Renal cortical epithelial cell (primary cell): Measurements from ENCODE around the gene TXN2. TPM values are rescaled to one million over a fixed set of nuclear protein-coding genes. Genes with fewer than 3 reads are reported as not detected.

ENCODE experiments used
- DNase-seq: peaks from one replicate; pipeline ENCODE4 v3.0.0-alpha.2; 2011; ENCODE audit warnings: low read depth
- total RNA-seq: library from RNA; depleted of rRNA; stranded (reverse); fragments of >200 nt; gene quantifications from 2 replicates; pipeline ENCODE4 v1.2.3, GENCODE V29; 2014

The TXN2 gene
- total RNA-seq, 1 donor from 2014 or later, result 30.1 TPM

DNA sequence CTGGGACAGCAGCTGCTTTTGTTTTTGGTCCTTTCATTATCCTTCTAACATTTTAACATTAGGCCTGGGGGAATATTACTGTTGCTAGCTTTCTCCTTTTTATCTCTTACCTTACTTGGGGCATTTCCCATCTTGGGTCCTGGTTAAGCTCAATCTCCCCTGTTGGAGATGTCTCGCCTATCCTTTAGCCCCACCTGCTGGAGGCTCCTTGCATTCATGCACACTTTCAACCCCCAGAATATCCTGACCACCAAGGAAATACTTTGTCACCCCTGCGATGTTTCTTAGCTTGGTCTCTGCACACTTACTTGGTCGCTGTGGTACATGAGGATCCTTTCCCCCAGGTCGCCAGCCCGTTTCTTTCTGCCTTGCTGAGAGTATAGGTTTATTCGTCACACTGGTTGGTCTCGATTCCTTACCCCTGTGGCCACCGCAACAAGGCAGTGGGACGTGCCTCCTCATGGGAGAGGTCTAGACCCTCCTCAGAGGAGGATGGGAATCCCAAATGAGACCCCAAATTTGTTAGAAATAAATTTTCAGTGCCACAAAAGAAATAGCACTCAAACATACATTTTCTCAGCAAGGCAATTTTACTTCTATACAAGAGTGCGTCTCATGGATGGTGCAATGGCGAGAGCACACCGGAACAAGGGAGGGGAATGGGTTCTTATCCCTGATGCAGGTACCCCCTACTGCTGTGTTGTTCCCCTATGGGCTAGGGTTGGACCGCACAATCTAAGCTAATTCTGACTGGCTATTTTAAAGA is 5.4 kb upstream of the TXN2 start:
- peak; percentile 38 for DNase-seq

DNA sequence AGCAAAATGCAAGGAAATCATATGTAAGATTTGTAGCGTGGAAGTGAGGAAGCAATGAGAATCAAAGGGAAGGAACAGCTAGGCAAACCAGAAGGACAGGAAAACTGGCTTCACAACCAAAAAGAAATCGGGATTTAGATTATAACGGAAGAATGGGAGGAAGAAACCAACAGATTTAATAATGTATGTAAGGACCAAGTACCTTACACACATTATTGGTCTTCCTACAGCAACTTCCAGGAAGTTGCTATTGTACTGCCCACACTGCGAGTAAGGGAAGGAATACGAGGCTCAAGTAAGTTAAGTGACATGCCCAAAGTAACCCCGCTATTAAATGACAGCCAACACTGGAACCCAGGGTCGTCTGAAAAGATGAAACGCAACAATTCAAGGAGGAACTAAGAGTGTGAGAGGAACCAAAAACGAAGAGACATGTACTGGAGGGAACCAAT is 473 bp downstream of the TXN2 start:
- no peak for DNase-seq

- no peak for DNase-seq
Observed at GRCh38 chr22:36478966-36479365, 2.5 kb downstream of the TXN2 start.

DNA sequence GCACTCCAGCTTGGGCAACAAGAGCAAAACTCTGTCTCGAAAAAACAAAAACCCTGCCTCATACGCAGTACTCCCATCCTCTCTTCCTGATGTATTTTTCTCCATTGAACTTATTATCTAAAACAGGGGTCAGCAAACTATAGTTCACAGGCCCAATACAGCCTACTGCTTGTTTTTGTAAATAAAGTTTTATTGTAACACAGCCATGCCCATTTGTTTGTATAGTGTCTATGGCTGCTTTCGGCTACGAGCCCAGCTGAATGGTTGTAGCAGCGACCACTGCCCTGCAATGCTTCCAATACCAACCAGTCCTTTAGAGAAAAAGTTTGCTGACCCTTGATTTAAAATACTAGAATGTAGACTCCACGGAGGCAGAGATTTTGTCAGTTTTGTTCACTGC is 6.1 kb downstream of the TXN2 start:
- no peak for DNase-seq

DNA sequence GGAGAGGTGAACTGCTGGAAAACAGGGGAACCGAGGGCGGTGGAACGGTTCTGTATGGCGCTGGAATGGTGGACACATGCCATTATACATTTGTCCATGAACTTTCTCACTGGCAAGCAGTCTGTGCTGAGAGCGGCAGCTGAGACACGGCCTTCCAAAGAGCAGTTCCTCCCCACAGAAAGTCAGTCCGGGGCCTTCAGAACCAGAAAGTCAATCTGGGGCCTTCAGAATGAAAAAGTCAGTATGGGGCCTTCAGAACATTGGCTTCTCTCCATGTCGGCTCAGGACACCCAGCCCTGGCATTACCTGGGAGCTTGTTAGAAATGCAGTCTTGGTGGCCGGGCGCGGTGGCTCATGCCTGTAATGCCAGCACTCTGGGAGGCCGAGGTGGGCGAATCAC is 8.8 kb downstream of the TXN2 start:
- DNase-seq, result no peak

GRCh38 chr22:36471341-36471821 is 10.1 kb downstream of the TXN2 start:
- no peak for DNase-seq

DNA sequence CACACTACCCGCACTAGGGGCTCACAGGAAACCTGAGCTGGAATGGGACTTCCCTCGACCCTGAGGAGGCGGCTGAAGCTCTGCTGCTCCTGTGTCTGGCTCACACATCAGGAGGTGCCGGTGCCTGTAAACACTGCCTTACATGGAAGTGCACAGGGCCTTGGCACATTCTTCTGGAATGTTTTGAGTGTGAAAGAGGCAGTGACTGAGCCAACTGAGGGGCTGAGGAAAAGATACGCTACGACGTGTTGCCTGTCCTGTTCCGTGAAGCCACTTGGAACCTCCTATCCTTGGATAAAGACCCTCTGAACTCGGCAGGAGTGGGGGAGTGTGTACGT is 10.5 kb downstream of the TXN2 start:
- no peak for DNase-seq

DNA sequence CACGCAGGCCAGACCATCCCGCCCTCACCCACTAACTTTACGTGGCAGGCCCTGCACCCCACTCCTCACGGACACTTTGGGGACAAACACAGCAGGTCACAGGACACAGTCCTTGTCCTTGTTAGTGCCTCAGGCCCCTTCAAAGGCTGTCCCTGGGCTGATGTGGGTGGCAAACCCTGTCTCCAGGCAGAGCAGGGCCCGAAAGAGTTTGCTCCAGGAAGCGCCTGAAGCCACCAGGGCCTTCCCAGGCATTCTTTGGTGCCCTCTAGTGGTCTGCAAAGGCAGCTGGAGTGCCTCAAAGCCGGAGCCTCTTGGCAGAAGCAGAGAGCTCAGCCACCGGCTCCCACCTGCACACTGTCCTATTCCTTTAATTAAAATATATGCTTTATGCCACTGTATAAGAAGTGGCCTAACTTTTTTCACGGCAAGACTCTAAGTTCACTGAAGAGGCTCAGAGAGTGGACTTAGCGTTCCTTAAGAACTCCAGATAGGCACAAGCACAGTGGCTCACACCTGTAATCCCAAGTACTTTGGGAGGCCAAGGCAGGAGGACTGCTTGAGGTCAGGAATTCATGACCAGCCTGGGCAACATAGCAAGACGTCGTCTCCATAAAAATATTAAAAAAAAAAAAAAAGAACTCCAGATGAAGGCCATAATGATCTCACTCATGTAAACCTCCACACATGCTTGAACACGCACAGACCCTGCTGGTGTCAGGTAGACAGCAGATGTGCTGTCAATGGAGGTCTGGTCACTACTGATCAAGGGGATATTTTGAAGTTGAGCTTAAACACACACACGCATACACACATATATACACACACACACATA is 11.1 kb downstream of the TXN2 start:
- DNase-seq, result peak; percentile 76

DNA sequence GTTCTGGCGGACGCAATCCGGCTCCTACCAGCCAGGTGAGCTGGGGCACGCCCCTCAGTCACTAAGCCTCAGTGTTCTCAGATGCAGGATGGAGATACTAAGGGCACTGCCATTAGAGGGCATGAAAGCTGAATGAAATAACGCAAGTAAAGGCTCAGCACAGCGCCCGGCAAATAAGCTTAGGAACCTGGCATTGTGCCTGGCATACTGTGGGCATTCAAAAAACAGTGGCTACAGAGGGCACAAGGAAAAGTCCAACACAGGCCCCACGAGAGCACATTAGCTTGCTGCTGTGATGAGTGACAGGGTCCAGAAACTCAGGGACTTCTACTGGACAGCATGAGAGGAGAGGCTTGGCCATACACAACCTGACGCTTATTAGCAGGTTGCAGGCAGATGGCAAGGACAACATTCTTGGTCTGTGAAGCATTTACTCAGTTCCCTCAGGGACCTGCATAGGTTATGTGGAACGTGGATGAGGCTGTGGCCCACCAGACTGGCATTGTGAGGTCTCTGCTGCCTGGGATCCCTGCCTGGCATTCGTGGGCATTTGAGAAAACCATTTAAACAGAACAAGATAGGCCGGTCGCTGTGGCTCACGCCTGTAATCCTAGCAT is 12.2 kb downstream of the TXN2 start:
- no peak for DNase-seq

DNA sequence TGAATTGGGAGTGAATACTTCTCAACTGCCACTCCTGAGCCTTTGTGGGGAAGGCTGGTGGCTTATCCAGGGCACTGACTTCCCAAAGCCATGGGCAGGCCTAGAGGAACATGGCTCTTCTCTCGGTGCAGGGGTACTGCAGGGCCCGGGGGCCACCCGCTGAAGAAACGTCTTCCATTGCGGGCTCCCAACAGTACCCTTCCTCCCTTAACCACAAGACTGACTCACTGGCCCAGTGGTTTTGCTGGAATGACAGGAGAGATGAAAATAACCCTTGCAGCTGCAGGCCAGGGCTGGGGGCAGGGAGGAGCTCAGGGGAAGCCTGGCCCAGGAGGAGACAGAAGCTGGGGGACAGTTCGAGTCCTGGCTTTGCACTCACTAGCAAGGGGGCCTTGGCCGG is 13.5 kb downstream of the TXN2 start:
- peak; percentile 89 for DNase-seq

DNA sequence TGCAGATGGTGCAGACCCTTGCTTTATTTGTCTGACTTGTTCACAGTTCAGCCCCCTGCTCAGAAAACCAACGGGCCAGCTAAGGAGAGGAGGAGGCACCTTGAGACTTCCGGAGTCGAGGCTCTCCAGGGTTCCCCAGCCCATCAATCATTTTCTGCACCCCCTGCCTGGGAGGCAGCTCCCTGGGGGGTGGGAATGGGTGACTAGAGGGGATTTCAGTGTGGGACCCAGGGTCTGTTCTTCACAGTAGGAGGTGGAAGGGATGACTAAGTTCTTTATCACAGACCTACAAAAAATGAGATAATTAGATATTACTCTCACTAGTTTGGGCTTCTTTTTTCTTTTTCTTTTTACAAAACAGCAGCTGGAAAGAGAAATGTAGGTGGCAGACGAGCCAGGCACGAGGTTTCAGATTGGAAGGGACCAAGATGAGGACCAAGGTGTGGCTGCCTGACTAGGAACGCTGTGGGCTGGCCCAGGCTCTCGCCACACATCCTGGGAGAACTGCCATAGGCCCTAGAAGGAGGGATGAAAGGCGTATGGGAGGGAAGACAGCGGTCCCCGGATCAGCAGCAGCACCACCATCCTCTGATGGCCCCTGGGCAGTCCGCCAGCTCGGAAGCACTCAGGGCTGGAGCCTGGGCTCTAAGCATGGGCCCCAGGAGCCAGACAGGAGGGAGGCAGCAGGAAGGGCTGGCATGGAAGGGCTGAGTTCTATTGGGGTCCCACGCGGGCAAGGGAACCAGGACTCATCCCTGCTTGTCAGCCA is 14.2 kb downstream of the TXN2 start:
- DNase-seq, result peak; percentile 45

DNA sequence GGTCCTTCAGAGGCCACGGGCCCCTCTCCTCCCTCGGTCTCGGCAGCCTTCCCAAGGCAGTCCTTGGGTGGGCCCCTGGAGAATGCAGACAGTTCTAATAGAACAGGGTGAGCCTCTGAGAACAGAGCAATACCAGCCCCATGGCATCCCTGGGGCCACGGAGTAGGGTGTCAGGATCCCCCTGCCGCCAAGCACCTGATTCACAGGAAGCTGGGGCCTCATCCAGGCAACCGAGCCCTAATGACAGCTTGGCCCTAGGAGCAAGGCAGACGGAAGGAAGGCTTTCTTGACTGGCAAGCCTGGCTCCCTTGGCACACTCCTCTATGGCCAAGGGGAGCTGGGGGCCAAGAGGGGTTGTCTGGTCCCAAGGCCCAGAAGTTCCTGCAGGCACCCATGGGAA is 15.2 kb downstream of the TXN2 start:
- no peak for DNase-seq

DNA sequence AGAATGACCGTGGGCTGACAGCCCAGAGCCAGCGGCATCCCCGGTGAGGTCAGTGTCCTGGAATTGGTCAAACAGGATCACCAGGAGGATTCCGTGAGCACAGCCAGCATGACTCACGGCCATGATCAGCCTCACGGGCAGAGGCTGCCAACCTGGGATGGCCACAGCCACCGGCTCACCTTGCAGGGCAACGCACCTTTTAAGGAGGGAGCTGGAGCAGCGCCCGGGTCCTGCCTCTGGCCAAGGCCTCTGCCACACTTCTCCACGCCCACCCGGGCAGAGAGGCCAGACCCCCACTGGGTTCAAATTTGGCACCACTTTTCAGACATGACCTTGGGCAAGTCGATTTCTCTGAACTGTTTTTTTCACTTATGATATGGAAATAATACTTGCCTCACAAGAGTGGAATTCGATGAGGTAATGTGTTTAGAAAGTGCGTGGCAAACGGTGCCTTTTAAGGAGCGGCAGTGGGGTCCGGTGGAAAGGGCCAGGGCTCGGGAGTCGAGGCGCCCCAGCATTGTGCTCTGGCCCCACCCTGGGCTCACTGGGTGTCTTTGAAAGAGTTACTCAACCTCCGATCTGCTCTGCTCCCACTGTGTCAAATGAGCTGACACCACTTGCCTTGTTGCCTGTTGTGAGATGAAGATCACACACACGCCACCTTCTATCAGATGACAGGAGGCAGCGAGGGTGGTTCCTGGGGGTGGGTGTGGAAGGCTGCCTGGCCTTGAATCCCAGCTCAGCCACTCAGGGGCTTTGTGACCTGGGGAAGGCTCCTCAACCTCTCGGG is 16.0 kb downstream of the TXN2 start:
- peak; percentile 91 for DNase-seq

DNA sequence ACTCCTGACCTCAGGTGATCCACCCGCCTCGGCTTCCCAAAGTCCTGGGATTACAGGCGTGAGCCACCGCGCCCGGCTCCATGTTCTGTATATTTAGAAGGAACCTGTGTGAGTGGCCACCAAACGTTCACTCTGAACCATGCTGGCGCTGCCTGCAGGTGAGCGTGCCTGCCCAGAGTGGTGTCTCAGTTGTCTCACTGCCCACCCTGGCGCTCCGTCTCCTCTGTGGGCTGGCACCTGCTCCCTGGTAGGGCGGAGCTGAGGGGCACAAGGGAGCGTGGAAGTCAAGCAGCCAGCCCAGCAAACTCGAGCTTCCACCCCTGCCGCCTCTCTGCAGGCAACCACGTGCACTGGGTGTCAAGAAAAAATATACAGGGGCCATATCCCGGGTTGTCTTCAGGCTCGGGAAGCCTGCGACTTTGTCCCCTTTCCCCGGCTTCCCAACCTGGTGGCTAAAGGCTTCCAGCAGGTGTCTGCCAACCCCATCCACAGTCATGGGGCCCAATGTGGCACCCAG is 16.7 kb downstream of the TXN2 start:
- no peak for DNase-seq

- DNase-seq, result no peak
Observed at GRCh38 chr22:36463783-36464184, 17.7 kb downstream of the TXN2 start.

- DNase-seq, result peak; percentile 97
Observed at GRCh38 chr22:36461665-36462649, 19.5 kb downstream of the TXN2 start.

DNA sequence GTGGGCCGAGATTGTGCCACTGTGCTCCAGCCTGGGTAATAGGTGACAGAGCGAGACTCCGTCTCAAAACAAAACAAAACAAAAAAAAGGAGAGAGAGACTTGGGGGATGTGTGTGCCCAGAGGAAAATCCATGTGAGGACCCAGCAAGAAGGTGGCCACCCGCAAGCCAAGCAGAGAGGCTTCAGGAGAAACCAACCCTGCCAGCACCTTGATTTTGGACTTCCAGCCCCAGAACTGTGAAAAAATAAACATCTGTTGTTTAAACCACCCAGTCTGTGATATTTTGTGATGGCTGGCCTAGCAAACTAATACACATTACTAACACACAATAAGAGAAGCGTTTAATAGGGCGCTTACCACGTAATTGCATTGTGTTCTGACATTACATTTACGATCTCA is 21.2 kb downstream of the TXN2 start:
- no peak for DNase-seq

GRCh38 chr22:36457688-36458450 is 23.6 kb downstream of the TXN2 start:
- no peak for DNase-seq

DNA sequence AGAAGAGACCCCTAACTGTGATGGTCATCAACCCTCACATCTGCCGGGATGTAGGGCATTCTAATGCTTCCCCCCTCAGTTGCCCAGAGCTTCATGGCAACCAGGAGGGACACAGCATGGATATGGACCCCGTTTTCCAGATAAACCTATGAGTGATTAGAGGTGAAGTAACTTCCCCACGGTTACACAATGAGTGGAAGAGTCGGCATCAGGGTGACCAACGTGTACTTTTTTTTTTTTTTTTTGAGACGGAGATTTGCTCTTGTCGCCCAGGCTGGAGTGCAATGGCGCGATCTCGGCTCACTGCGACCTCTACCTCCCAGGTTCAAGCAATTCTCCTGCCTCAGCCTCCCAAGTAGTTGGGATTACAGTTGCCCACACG is 25.0 kb downstream of the TXN2 start:
- no peak for DNase-seq
